Measurements from ENCODE around the gene KCNJ9.

The KCNJ9 gene

DNA sequence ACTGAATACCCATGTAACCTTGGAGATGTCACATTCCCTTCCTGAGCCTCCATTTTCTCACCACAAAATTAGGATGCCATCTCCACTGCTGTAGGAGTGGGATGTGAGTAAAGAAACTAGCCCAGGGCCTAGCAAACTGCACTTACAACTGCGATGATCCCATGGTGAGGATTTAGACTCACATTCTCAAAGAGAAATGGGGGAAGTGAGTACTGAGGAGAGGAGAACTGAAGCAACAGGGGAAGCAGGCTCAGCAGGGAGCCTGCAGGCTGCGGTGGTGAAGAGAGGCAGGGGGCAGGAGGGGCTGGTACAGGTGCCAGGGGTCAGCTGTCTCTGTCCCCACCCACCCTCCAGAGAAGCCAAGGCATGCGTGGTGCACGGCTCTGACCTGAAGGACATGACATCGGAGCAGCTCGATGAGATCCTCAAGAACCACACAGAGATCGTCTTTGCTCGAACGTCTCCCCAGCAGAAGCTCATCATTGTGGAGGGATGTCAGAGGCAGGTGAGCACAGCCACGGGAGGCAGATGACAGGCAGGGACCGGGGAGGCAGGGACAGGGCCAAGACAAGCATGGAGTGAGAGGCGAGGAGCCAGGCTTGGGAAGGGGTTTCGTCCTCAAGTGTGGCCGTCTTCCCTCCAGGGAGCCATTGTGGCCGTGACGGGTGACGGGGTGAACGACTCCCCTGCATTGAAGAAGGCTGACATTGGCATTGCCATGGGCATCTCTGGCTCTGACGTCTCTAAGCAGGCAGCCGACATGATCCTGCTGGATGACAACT is 53.6 kb downstream of the KCNJ9 start:
- TF ChIP-seq, protein P1, sequence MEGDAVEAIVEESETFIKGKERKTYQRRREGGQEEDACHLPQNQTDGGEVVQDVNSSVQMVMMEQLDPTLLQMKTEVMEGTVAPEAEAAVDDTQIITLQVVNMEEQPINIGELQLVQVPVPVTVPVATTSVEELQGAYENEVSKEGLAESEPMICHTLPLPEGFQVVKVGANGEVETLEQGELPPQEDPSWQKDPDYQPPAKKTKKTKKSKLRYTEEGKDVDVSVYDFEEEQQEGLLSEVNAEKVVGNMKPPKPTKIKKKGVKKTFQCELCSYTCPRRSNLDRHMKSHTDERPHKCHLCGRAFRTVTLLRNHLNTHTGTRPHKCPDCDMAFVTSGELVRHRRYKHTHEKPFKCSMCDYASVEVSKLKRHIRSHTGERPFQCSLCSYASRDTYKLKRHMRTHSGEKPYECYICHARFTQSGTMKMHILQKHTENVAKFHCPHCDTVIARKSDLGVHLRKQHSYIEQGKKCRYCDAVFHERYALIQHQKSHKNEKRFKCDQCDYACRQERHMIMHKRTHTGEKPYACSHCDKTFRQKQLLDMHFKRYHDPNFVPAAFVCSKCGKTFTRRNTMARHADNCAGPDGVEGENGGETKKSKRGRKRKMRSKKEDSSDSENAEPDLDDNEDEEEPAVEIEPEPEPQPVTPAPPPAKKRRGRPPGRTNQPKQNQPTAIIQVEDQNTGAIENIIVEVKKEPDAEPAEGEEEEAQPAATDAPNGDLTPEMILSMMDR (IDR thresholded peaks at IDR 0.05; ENCODE audit: low read depth, low read length), result no peak
- no peak for DNase-seq (ENCODE audit: low read depth in 2 of 2)

DNA sequence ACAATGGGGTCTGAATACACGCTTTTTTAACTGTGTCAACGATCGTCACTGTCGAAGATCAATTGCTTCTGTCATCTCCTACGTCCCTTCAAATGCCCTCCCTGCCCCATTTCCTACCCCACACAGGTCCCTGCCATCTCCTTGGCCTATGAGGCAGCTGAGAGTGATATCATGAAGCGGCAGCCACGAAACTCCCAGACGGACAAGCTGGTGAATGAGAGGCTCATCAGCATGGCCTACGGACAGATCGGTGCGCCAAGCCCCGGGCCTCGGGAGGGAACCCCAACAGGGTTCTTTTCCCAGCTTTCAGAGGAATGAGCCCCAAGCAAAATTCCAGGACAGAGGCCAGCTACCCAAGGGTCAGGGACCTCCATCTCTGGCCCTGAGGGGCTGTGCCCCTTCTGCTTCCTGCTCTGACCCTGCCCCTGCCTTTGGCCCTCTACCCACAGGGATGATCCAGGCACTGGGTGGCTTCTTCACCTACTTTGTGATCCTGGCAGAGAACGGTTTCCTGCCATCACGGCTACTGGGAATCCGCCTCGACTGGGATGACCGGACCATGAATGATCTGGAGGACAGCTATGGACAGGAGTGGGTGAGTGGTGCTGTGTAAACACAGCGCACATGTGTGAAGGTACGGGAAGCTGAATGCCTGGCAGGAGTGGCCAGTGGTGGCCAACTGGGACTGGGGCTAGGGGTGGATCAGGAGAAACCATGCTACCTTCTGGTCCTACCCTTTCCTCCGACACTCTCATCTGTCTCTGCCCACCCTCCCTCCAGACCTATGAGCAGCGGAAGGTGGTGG is 55.0 kb downstream of the KCNJ9 start:
- TF ChIP-seq, protein P1 (IDR thresholded peaks at IDR 0.05; ENCODE audit: low read depth, low read length), result no peak
- no peak for DNase-seq (ENCODE audit: low read depth in 2 of 2)
- no peak overlapping the region for H3K4me3 ChIP-seq (replicated peaks in 1 of 2; ENCODE audit: low read depth in 2 of 2, low read length in 2 of 2)

More for the DNA sequence above, 53.6 kb downstream of the KCNJ9 start:
- H3K4me3 ChIP-seq (replicated peaks in 1 of 2; ENCODE audit: low read depth in 2 of 2, low read length in 2 of 2), result no peak overlapping the region

DNA sequence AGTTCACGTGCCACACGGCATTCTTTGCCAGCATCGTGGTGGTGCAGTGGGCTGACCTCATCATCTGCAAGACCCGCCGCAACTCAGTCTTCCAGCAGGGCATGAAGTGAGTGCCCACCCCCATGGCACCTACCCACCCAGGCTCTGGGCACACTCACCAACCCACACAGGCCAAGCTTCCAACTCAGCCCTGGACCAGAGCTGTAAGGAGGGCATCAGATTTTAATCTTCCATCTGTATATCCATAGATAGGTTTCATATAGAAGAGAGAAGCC is 55.5 kb downstream of the KCNJ9 start:
- H3K4me3 ChIP-seq (replicated peaks in 1 of 2; ENCODE audit: low read depth in 2 of 2, low read length in 2 of 2), result no peak overlapping the region
- DNase-seq (ENCODE audit: low read depth in 2 of 2), result no peak
- TF ChIP-seq, protein P1 (IDR thresholded peaks at IDR 0.05; ENCODE audit: low read depth, low read length), result no peak

DNA sequence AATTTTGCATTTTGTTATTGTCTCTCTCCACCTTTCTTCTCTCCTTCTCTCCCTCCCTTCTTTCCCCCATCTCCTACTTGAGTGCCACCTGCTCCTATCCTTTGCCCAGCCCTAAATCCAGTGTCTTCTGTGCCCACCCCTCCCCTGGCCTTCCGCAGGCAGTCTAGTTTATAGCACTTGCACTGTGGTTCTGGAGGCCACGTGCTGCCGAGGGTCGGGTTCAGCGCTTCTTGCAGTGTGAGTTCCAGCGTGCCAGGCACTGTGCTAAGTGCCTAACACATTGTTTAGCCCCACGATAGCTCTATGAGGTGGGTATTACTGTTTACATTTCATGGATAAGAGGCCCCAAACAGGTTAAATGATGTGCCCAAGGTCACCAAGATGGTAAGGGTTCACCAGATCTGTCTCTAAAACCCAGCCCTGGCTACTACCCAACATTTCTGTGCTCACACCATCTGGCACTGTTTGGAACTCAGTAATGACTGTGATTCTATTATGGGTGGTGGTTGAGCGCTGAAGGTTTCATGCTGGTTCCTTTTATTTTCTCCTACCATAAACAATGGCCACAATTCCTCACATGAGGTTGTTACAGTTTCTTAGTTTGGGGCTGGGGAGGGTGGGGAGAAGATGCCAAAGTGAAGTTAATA is 56.0 kb downstream of the KCNJ9 start:
- no peak overlapping the region for H3K4me3 ChIP-seq (replicated peaks in 1 of 2; ENCODE audit: low read depth in 2 of 2, low read length in 2 of 2)

DNA sequence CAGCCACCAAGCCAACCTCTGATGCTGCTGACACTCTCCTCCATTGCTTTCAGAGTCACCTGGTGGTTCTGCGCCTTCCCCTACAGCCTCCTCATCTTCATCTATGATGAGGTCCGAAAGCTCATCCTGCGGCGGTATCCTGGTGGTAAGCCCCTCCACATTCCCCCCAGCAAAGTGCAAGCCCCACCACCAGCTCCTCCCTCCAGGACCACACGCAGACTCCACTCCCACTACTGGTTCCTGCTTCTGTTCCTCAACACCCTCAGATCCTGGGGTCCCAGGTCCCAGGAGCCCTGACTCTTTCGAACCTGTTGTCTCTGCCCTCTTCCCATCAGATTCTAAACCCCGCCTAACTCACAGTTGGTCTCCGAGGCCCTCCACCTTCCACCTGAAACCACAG is 58.5 kb downstream of the KCNJ9 start:
- DNase-seq (ENCODE audit: low read depth in 2 of 2), result no peak
- H3K4me3 ChIP-seq (replicated peaks in 1 of 2; ENCODE audit: low read depth in 2 of 2, low read length in 2 of 2), result no peak overlapping the region
- TF ChIP-seq, protein P1 (IDR thresholded peaks at IDR 0.05; ENCODE audit: low read depth, low read length), result no peak

More for the DNA sequence above, 56.0 kb downstream of the KCNJ9 start:
- DNase-seq (ENCODE audit: low read depth in 2 of 2), result no peak
- TF ChIP-seq, protein P1 (IDR thresholded peaks at IDR 0.05; ENCODE audit: low read depth, low read length), result no peak
